ENCODE data around the gene COX6A2.
"Not testable (repeated sequence)": the region's sequence is repeated elsewhere in the genome, so short reads cannot be mapped to it uniquely, and the experiment has no call there.

COX6A2 gene

GRCh38 chr16:31461921-31462804, 34.0 kb upstream of the COX6A2 start:
- no peak for DNase-seq (ENCODE audit: low read depth)

- no peak for DNase-seq (ENCODE audit: low read depth)
Measured at GRCh38 chr16:31461201-31461920, 33.2 kb upstream of the COX6A2 start.

GRCh38 chr16:31460582-31461002, 32.4 kb upstream of the COX6A2 start:
- no peak for DNase-seq (ENCODE audit: low read depth)

GRCh38 chr16:31459687-31460581, 31.8 kb upstream of the COX6A2 start:
- peak; percentile 100 for DNase-seq (ENCODE audit: low read depth)

GRCh38 chr16:31458844-31459686, 30.9 kb upstream of the COX6A2 start, which contains the start of gene ARMC5:
TSS of gene ARMC5 (plus strand) at chr16:31459501. CDS start at chr16:31459525, 24 bp downstream.
- DNase-seq (ENCODE audit: low read depth): peak; percentile 96

- peak; percentile 52 for DNase-seq (ENCODE audit: low read depth)
Measured at GRCh38 chr16:31458073-31458843, 30.1 kb upstream of the COX6A2 start.

- DNase-seq (ENCODE audit: low read depth): no peak
Measured at GRCh38 chr16:31456988-31457360, 28.8 kb upstream of the COX6A2 start.

- no peak for DNase-seq (ENCODE audit: low read depth)
Measured at GRCh38 chr16:31455601-31456314, 27.6 kb upstream of the COX6A2 start.

- DNase-seq (ENCODE audit: low read depth): no peak
Measured at GRCh38 chr16:31453255-31454204, 25.4 kb upstream of the COX6A2 start.

GRCh38 chr16:31452631-31453106, 24.5 kb upstream of the COX6A2 start:
- no peak for DNase-seq (ENCODE audit: low read depth)

- DNase-seq (ENCODE audit: low read depth): no peak
Measured at GRCh38 chr16:31451681-31452351, 23.7 kb upstream of the COX6A2 start.

- DNase-seq (ENCODE audit: low read depth): no peak
Measured at GRCh38 chr16:31451201-31451600, 23.0 kb upstream of the COX6A2 start.

GRCh38 chr16:31445931-31446330, 17.8 kb upstream of the COX6A2 start:
- DNase-seq (ENCODE audit: low read depth): not testable (repeated sequence)

GRCh38 chr16:31441956-31442355, 13.8 kb upstream of the COX6A2 start:
- no peak for DNase-seq (ENCODE audit: low read depth)

GRCh38 chr16:31440516-31441184, 12.5 kb upstream of the COX6A2 start:
- DNase-seq (ENCODE audit: low read depth): no peak

GRCh38 chr16:31439519-31439918, 11.4 kb upstream of the COX6A2 start:
- no peak for DNase-seq (ENCODE audit: low read depth)

GRCh38 chr16:31439023-31439422, 10.9 kb upstream of the COX6A2 start:
- not testable (repeated sequence) for DNase-seq (ENCODE audit: low read depth)
